Activated CD8-positive, alpha-beta T cell treated with anti-CD3 and anti-CD28 coated beads, Interleukin-2, amount 10 ng/mL, durations not matched to agents 7 days and 5 days (primary cell): ENCODE data around the gene BROX. TPM values are rescaled to one million over a fixed set of nuclear protein-coding genes. Genes with fewer than 3 reads are reported as not detected.

ENCODE experiments used
- ATAC-seq: fragments of 150-1000 bp; cut with Tn5 transposase; one replicate; pipeline ENCODE4 v1.10.0; 2021; ENCODE audit warnings: moderate library complexity
- CTCF ChIA-PET: fragments of 350-600 bp; sonication (Branson Sonifier 250); formaldehyde crosslinking; loops from one replicate; lab custom pipeline; 2021; ENCODE audit warnings: antibody characterized with exemption; lab: Charles Lee
- POLR2A ChIA-PET: fragments of 350-600 bp; sonication (Branson Sonifier 250); formaldehyde crosslinking; loops from one replicate; lab custom pipeline; 2021; ENCODE audit warnings: antibody characterized with exemption; lab: Charles Lee
- DNase-seq: peaks from one replicate; pipeline ENCODE4 v3.0.0-alpha.2; 2020
- H3K27ac Mint-ChIP-seq: one replicate; pipeline ENCODE4 v1.8.0; 2021; ENCODE audit warnings: mild to moderate bottlenecking, mixed read lengths
- H3K27me3 Mint-ChIP-seq: one replicate; pipeline ENCODE4 v1.8.0; 2021; ENCODE audit warnings: low read depth, mixed read lengths
- H3K36me3 Mint-ChIP-seq: one replicate; pipeline ENCODE4 v1.8.0; 2021; ENCODE audit warnings: low read depth, mixed read lengths
- H3K4me1 Mint-ChIP-seq: one replicate; pipeline ENCODE4 v1.8.0; 2021; ENCODE audit warnings: low read depth, mixed read lengths
- H3K4me3 Mint-ChIP-seq: one replicate; pipeline ENCODE4 v1.8.0; 2021; ENCODE audit warnings: mild to moderate bottlenecking, mixed read lengths
- H3K9me3 Mint-ChIP-seq: one replicate; pipeline ENCODE4 v1.8.0; 2022; ENCODE audit warnings: mixed read lengths; ENCODE audit not compliant: insufficient read depth
- total RNA-seq, 2 experiments: library from RNA; stranded (reverse); gene quantifications; one replicate each; pipeline ENCODE4 v1.2.3, GENCODE V29; 2021

Gene BROX
- total RNA-seq, 2 experiments from 2014 or later = 38.1 to 41.6 TPM

DNA sequence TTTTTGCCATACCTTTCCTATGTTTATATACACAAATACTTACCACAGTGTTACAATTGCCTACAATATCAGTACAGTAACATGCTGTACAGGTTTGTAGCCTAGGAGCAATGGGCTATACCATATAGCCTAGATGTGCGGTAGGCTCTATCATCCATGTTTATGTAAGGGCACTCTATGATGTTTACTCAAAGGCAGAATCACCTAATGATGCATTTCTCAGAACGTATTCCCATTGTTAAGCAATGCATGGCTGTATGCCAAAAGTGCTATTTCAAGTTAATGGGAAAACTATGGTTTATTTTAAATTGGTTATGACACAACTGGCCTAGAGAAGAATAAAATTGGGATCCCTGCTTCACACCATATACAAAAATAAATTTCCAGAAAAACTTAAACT, 65.6 kb downstream of the BROX start:
- POLR2A ChIA-PET = no interaction called here
- no peaks in the 10 kb centered on the region for H3K36me3 Mint-ChIP-seq
- no peak overlapping the region for H3K27ac Mint-ChIP-seq
- no peak overlapping the region for H3K4me3 Mint-ChIP-seq
- no peak for DNase-seq
- peaks cover 14% of the 10 kb centered on the region for H3K27me3 Mint-ChIP-seq
- no peaks in the 10 kb centered on the region for H3K9me3 Mint-ChIP-seq
- no peak for ATAC-seq
- CTCF ChIA-PET = no interaction called here
- peaks cover 7% of the 10 kb centered on the region for H3K4me1 Mint-ChIP-seq

DNA sequence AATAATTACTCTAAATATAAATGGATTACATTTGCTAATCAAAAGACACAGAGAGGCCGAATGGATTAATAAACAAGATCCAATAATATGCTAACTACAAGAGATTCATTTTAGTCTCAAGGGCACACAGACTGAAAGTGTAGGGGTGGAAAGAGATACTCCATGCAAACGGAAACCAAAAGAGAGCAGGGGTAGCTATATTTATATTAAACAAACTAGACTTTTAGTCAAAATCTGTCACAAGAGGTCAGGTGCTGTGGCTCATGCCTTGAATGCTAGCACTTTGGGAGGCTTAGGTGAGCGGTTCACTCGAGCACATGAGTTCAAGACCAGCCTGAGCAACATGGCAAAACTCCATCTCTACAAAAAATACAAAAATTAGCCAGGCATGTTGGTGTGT, 68.9 kb downstream of the BROX start:
- POLR2A ChIA-PET = no interaction called here
- Mint-ChIP-seq H3K4me1 (no peaks in the 10 kb centered on the region), H3K9me3 (no peaks in the 10 kb centered on the region)

DNA sequence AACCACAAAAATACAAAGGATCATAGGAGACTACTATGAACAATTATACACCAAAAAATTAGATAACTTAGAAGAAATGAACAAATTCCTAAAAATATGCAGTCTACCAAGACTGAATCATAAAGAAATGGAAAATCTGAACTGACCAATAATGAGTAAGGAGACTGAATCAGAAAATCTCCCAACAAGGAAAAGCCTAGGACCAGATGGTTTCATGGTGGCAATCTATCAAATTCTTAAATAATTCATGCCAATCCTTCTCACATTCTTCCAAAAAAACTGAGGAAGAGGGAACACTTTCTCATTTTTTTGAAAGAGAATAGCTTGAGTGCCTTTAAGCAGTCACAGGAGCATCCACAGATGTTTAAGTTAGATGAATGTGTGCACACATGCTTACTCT, 70.7 kb downstream of the BROX start:
- Mint-ChIP-seq H3K4me3 (no peak overlapping the region), H3K36me3 (no peaks in the 10 kb centered on the region), H3K9me3 (no peaks in the 10 kb centered on the region), H3K27ac (no peak overlapping the region), H3K4me1 (no peaks in the 10 kb centered on the region), H3K27me3 (peaks cover 33% of the 10 kb centered on the region)
- CTCF ChIA-PET = interaction anchor here (0.9 kb wide), 1 partner anchor 12 kb away, joined by 3 read pairs; no protein-coding TSS in a partner anchor
- POLR2A ChIA-PET = no interaction called here
- DNase-seq (no peak), ATAC-seq (no peak)

More for the DNA sequence above, 68.9 kb downstream of the BROX start:
- Mint-ChIP-seq H3K27me3 (peaks cover 33% of the 10 kb centered on the region), H3K36me3 (no peaks in the 10 kb centered on the region), H3K4me3 (no peak overlapping the region), H3K27ac (no peak overlapping the region)
- CTCF ChIA-PET = no interaction called here
- DNase-seq = no peak
- no peak for ATAC-seq

DNA sequence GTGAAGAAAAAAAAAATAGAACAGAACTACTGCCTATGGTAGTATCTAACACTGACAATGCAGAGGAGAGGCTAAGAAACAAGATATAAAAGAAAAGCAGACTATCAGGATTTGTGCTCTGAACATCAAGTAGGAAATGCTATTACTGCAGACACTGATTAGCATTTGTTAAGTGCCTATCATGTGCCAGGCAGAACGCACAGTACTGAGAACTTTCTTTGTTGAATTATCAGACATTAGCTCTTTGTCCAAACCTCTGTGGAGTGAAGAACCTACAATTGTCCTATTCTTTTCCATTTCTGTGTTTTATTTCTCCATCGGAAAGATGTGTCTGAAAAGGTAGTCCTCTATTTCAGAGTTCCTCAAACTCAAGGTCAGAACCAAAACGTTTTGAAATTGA, 72.0 kb downstream of the BROX start:
- H3K9me3 Mint-ChIP-seq = no peaks in the 10 kb centered on the region
- no peak for DNase-seq
- no peak for ATAC-seq
- ChIA-PET CTCF (interaction anchor here (1.1 kb wide), 1 partner anchor 340 kb away, joined by 3 read pairs; no protein-coding TSS in a partner anchor), POLR2A (no interaction called here)
- peaks cover 32% of the 10 kb centered on the region for H3K27me3 Mint-ChIP-seq
- H3K27ac Mint-ChIP-seq = no peak overlapping the region
- no peak overlapping the region for H3K4me3 Mint-ChIP-seq
- no peaks in the 10 kb centered on the region for H3K36me3 Mint-ChIP-seq
- H3K4me1 Mint-ChIP-seq = no peaks in the 10 kb centered on the region

Other genes with a start within 250 kb of the BROX start
- under 1 TPM; 0.18 to 0.50 TPM for gene HHIPL2, start 164.5 kb upstream of the BROX start, total RNA-seq
- gene TAF1A, start 122.6 kb upstream of the BROX start, total RNA-seq = 10 to 100 TPM in 1 of 2 experiments, 1 to 10 TPM in 1; 10.0 to 12.8 TPM
- gene MIA3, start 94.5 kb upstream of the BROX start, total RNA-seq = 10 to 100 TPM; 47.4 to 56.2 TPM
- 10 to 100 TPM; 67.1 to 71.5 TPM for gene AIDA, start 73 bp upstream of the BROX start, total RNA-seq
- gene FAM177B, start 24.6 kb downstream of the BROX start, total RNA-seq = not detected
- 1 to 10 TPM; 1.5 to 2.0 TPM for gene DISP1, start 102.5 kb downstream of the BROX start, total RNA-seq